Liver (tissue), 9 donors: ENCODE data around the gene LAMA5. TPM values are rescaled to one million over a fixed set of nuclear protein-coding genes. Genes with fewer than 3 reads are reported as not detected.

Experiments
- DNase-seq: peaks from one replicate; pipeline ENCODE4 v3.0.0-alpha.2; 2017; ENCODE audit warnings: low spot score
- H3K27ac ChIP-seq, 2 donors: one replicate each; pipeline ENCODE4 v1.7.0; 2013; ENCODE audit warnings: inconsistent platforms in 2 of 2, low read length in 2 of 2, control low read depth in 1 of 2, low read depth in 1 of 2, mild to moderate bottlenecking in 1 of 2
- H3K27me3 ChIP-seq, 4 donors: one replicate each; pipeline versions ENCODE4 v1.6.1 to v1.7.0; 2013; ENCODE audit warnings: low read length in 3 of 4, inconsistent platforms in 1 of 4, mild to moderate bottlenecking in 1 of 4, moderate library complexity in 1 of 4; ENCODE audit not compliant: control insufficient read depth in 4 of 4, insufficient read depth in 4 of 4
- H3K36me3 ChIP-seq, 4 donors: one replicate each; pipeline versions ENCODE4 v1.6.1 to v1.7.0; 2013; ENCODE audit warnings: low read length in 3 of 4, mild to moderate bottlenecking in 3 of 4, low read depth in 1 of 4, moderate library complexity in 1 of 4; ENCODE audit not compliant: control insufficient read depth in 4 of 4, insufficient read depth in 3 of 4
- H3K4me1 ChIP-seq, 4 donors: one replicate each; pipeline versions ENCODE4 v1.6.1 to v1.7.0; 2013; ENCODE audit warnings: low read length in 3 of 4, mild to moderate bottlenecking in 3 of 4, moderate library complexity in 1 of 4; ENCODE audit not compliant: control insufficient read depth in 4 of 4, insufficient read depth in 4 of 4
- H3K4me3 ChIP-seq, 3 donors: one replicate each; pipeline versions ENCODE4 v1.6.1 to v1.7.0; 2013; ENCODE audit warnings: low read length in 3 of 3, control low read depth in 1 of 3, low read depth in 1 of 3, mild to moderate bottlenecking in 1 of 3
- H3K9ac ChIP-seq, 2 donors: one replicate each; pipeline ENCODE4 v1.7.0; 2013; ENCODE audit warnings: low read length in 2 of 2, mild to moderate bottlenecking in 2 of 2, moderate library complexity in 2 of 2, control low read depth in 1 of 2, low read depth in 1 of 2
- H3K9me3 ChIP-seq, 4 donors: one replicate each; pipeline versions ENCODE4 v1.6.1 to v1.7.0; 2013; ENCODE audit warnings: low read length in 3 of 4; ENCODE audit not compliant: control insufficient read depth in 4 of 4
- ATF3 ChIP-seq: IDR thresholded peaks from 2 replicates; pipeline ENCODE4 v1.6.1; 2016; ENCODE audit warnings: antibody characterized with exemption
- CTCF ChIP-seq: fragments of 150-350 bp; IDR thresholded peaks from 2 replicates; pipeline ENCODE4 v1.5.1; 2017; ENCODE audit warnings: improper control_type of control experiment, low read depth, low read length; ENCODE audit not compliant: missing input control
- EGR1 ChIP-seq, 2 donors: IDR thresholded peaks; 2 replicates each; pipeline ENCODE4 v1.6.1; 2016 to 2018; ENCODE audit warnings: antibody characterized with exemption in 2 of 2, low read depth in 2 of 2
- FOXA1 ChIP-seq: IDR thresholded peaks from 2 replicates; pipeline ENCODE4 v1.6.1; 2016; ENCODE audit warnings: antibody characterized with exemption
- FOXA2 ChIP-seq: IDR thresholded peaks from 2 replicates; pipeline ENCODE4 v1.6.1; 2016; ENCODE audit warnings: antibody characterized with exemption
- GABPA ChIP-seq, 2 donors: IDR thresholded peaks in 1 of 2; conservative IDR thresholded peaks in 1 of 2; 2 replicates each; pipeline ENCODE4 v1.6.1; 2016; ENCODE audit warnings: antibody characterized with exemption in 2 of 2, mild to moderate bottlenecking in 1 of 2, moderate library complexity in 1 of 2
- HNF4A ChIP-seq, 2 donors: conservative IDR thresholded peaks; 2 replicates each; pipeline ENCODE4 v1.6.1; 2016; ENCODE audit warnings: antibody characterized with exemption in 2 of 2, mild to moderate bottlenecking in 2 of 2
- HNF4G ChIP-seq: IDR thresholded peaks from 2 replicates; pipeline ENCODE4 v1.6.1; 2016; ENCODE audit warnings: antibody characterized with exemption
- JUND ChIP-seq, 2 donors: IDR thresholded peaks; 2 replicates each; pipeline ENCODE4 v1.6.1; 2016; ENCODE audit warnings: antibody characterized with exemption in 2 of 2
- MAX ChIP-seq: IDR thresholded peaks from 2 replicates; pipeline ENCODE4 v1.6.1; 2016; ENCODE audit warnings: antibody characterized with exemption
- NR2F2 ChIP-seq: IDR thresholded peaks from 2 replicates; pipeline ENCODE4 v1.6.1; 2016; ENCODE audit warnings: antibody characterized with exemption
- RAD21 ChIP-seq, 2 donors: IDR thresholded peaks; 2 replicates each; pipeline ENCODE4 v1.6.1; 2016; ENCODE audit warnings: antibody characterized with exemption in 2 of 2, mild to moderate bottlenecking in 2 of 2
- REST ChIP-seq: IDR thresholded peaks from 2 replicates; pipeline ENCODE4 v1.6.1; 2016; ENCODE audit warnings: antibody characterized with exemption, mild to moderate bottlenecking
- RXRA ChIP-seq, 2 donors: IDR thresholded peaks; 2 replicates each; pipeline ENCODE4 v1.6.1; 2017 to 2018; ENCODE audit warnings: antibody characterized with exemption in 2 of 2, mild to moderate bottlenecking in 1 of 2
- TAF1 ChIP-seq: conservative IDR thresholded peaks from 2 replicates; pipeline ENCODE4 v1.6.1; 2016; ENCODE audit warnings: antibody characterized with exemption, mild to moderate bottlenecking
- WGBS: extraction: QIAGEN DNeasy Blood & Tissue Kit; methylation state at CpG from one replicate; pipeline ENCODE4 v1.1.7; 2013; 5-methylcytosine and 5-hydroxymethylcytosine counted together
- polyA plus RNA-seq, 2 donors: library from polyadenylated mRNA; stranded (reverse) in 1 of 2; unstranded in 1 of 2; fragments of 200-250 nt in 1 of 2; fragments of >200 nt in 1 of 2; fragmentation: Nextera tagmentation in 1 of 2; extraction: Ambion mirVana in 1 of 2; gene quantifications; one replicate each; pipeline versions ENCODE4 v1.2.1 to v1.2.3, GENCODE V29; 2013 to 2015
- total RNA-seq, 2 donors: library from RNA; depleted of rRNA; stranded (reverse); fragments of >200 nt; gene quantifications; one replicate each; pipeline ENCODE4 v1.2.3, GENCODE V29; 2014
- donor health status: healthy.
- donor health status: healthy.
- donor health status: healthy.
- donor health status: healthy.
- donor health status: healthy.

The LAMA5 gene
- total and polyA plus RNA-seq, 4 donors, result 3.6 to 40.2 (median 13.7) TPM

- no peak for DNase-seq
- TF ChIP-seq RXRA (IDR thresholded peaks at IDR 0.05), result no peak
- TF ChIP-seq ATF3, result no peak
- TF ChIP-seq NR2F2, result no peak
- TF ChIP-seq HNF4A (conservative IDR thresholded peaks at IDR 0.05), result no peak
- TF ChIP-seq REST, result no peak
- no peak for TF ChIP-seq CTCF
- no peak for TF ChIP-seq EGR1 (IDR thresholded peaks at IDR 0.05; ENCODE audit: low read depth in 2 of 2)
- no peak for TF ChIP-seq TAF1
- no peak for TF ChIP-seq FOXA1
- no peak for TF ChIP-seq HNF4G
- TF ChIP-seq RAD21 (IDR thresholded peaks at IDR 0.05), result no peak
- no peak for TF ChIP-seq JUND (IDR thresholded peaks at IDR 0.05)
- no peak for TF ChIP-seq GABPA (IDR thresholded peaks at IDR 0.05 in 1 of 2, conservative IDR thresholded peaks at IDR 0.05 in 1 of 2)
- Histone ChIP-seq H3K9me3 (no peaks in the 10 kb centered on the region), H3K4me3 (no peak overlapping the region), H3K4me1 (peaks cover 8 to 42% (median 35%) of the 10 kb centered on the region in 4 donors), H3K9ac (no peak overlapping the region), H3K27ac (no peak overlapping the region), H3K27me3 (no peaks in the 10 kb centered on the region), H3K36me3 (peaks cover 0 to 14% (median 4%) of the 10 kb centered on the region in 4 donors)
- WGBS, result 81% methylated on average over 5 of the region's 5 CpGs
These were observed 22.5 kb upstream of the LAMA5 start for GRCh38 chr20:62389601-62390087.

- TF ChIP-seq HNF4A (conservative IDR thresholded peaks at IDR 0.05), result no peak
- no peak for TF ChIP-seq MAX
- no peak for TF ChIP-seq FOXA2
- no peak for TF ChIP-seq EGR1 (IDR thresholded peaks at IDR 0.05; ENCODE audit: low read depth in 2 of 2)
- WGBS, result 87% methylated on average over 11 of the region's 11 CpGs
- no peak overlapping the region for H3K4me3 ChIP-seq
- H3K9me3 ChIP-seq, result no peaks in the 10 kb centered on the region
- H3K27me3 ChIP-seq, result no peaks in the 10 kb centered on the region
- peaks cover 8 to 42% (median 35%) of the 10 kb centered on the region in 4 donors for H3K4me1 ChIP-seq
- no peak overlapping the region for H3K27ac ChIP-seq
- DNase-seq, result no peak
- H3K9ac ChIP-seq, result no peak overlapping the region
- peaks cover 0 to 13% (median 4%) of the 10 kb centered on the region in 4 donors for H3K36me3 ChIP-seq
These were observed 21.9 kb upstream of the LAMA5 start for GRCh38 chr20:62388839-62389600.
